HG02571 (cell line): ENCODE results near the gene TDRD9.
"Not testable (repeated sequence)": the region's sequence is repeated elsewhere in the genome, so short reads cannot be mapped to it uniquely, and the experiment has no call there.

Source experiments
- ATAC-seq: cut with Tn5 transposase; IDR thresholded peaks from one replicate; pipeline ENCODE4 v1.9.1; 2021; ENCODE audit warnings: mild to moderate bottlenecking, moderate library complexity; ENCODE audit not compliant: unreplicated experiment

The TDRD9 gene, protein sequence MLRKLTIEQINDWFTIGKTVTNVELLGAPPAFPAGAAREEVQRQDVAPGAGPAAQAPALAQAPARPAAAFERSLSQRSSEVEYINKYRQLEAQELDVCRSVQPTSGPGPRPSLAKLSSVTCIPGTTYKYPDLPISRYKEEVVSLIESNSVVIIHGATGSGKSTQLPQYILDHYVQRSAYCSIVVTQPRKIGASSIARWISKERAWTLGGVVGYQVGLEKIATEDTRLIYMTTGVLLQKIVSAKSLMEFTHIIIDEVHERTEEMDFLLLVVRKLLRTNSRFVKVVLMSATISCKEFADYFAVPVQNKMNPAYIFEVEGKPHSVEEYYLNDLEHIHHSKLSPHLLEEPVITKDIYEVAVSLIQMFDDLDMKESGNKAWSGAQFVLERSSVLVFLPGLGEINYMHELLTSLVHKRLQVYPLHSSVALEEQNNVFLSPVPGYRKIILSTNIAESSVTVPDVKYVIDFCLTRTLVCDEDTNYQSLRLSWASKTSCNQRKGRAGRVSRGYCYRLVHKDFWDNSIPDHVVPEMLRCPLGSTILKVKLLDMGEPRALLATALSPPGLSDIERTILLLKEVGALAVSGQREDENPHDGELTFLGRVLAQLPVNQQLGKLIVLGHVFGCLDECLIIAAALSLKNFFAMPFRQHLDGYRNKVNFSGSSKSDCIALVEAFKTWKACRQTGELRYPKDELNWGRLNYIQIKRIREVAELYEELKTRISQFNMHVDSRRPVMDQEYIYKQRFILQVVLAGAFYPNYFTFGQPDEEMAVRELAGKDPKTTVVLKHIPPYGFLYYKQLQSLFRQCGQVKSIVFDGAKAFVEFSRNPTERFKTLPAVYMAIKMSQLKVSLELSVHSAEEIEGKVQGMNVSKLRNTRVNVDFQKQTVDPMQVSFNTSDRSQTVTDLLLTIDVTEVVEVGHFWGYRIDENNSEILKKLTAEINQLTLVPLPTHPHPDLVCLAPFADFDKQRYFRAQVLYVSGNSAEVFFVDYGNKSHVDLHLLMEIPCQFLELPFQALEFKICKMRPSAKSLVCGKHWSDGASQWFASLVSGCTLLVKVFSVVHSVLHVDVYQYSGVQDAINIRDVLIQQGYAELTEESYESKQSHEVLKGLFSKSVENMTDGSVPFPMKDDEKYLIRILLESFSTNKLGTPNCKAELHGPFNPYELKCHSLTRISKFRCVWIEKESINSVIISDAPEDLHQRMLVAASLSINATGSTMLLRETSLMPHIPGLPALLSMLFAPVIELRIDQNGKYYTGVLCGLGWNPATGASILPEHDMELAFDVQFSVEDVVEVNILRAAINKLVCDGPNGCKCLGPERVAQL (N-terminal part only)

DNA sequence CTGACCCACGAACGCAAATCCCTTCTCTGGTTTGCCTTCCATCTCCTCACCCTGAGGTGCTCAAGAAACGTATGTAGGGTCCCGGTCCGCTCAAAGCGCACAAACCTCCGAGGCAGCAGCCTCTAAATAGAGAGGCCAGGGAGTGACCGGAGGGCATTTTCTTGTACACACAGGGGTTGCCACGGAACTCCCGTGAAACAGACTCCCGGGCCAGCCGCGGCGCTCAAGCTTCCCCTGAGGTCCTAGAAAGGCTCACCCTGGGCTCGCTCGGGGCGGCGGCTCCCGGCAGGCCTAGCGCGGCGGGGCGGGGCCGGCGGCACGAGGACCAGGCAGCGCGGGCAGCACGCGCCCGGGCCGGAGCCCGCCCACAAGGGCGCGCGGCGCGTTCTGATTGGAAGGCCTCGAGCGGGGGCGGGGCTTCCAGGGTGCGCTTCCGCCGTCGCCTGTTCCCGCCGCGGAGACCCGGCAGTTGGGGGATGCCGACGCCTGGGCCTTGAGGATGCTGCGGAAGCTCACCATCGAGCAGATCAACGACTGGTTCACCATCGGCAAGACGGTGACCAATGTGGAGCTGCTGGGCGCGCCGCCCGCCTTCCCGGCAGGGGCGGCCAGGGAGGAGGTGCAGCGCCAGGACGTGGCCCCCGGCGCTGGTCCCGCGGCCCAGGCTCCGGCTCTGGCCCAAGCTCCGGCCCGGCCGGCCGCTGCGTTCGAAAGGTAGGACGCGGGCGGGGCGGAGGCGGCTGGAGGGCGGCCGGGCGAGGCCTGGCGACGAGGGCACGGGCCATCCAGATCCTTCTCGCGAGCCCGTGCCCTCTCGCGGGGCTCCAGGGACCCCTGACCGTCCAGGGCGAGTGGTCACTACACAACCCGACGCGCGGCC lies at the start of gene TDRD9:
TSS of gene TDRD9 (plus strand) at position 446 of the 880 bp plus-strand sequence. CDS start at position 500, 54 bp downstream.
- no peak for ATAC-seq

DNA sequence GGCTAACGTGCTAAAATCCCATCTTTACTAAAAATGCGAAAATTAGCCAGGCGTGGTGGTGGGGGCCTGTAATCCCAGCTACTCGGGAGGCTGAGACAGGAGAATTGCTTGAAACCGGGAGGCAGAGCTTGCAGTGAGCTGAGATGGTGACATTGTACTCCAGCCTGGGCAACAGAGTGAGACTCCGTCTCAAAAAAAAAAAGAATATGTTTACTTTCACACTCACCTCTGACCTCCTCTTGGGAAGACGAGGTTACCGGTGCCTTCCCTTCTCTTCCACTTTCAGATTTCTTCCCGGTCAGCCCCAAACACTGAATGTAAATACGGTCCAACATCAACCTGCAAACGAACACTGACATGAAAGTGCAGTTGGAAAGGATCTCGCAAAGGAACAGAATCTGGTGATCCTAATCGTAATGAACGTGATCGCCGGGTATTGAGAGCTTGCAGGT lies 49.1 kb upstream of the TDRD9 start:
- no peak for ATAC-seq

DNA sequence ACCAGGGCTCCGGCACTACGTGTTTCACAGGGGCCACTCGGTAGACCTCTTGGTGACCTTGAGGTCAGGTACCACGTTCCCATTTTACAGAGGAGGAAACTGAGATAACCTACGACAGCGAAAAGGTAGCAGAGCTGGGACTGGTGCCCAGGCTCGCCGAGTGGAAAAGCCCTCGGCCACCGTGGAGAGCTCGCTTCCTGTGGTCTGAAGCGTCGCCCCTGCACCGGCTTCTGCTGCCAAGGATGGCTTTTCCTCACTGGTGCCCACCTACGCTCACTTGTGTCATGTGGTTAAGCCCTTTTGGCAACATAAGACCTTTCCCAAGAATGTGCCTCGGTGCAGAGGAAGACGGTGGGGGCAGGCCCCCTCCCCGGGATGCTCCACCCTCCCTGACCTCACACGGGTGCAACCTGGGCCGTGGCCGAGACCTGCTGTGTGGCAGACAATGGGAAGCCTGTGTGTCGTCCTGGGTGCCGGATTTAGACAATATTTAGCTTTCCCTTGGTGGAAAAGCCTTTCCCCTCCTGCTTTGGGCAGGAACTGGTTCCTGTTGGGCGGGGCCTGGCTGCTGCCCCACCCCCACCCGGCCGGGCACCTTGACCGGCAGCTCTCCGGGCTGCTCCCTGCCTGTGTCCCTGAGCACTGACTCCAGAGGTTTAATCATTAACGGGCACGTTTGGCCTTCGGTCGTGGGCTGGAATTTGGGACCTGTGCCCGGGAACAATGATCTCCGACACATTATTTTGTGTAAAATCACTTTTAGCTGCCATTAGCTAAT lies 48.5 kb upstream of the TDRD9 start:
- ATAC-seq: no peak

DNA sequence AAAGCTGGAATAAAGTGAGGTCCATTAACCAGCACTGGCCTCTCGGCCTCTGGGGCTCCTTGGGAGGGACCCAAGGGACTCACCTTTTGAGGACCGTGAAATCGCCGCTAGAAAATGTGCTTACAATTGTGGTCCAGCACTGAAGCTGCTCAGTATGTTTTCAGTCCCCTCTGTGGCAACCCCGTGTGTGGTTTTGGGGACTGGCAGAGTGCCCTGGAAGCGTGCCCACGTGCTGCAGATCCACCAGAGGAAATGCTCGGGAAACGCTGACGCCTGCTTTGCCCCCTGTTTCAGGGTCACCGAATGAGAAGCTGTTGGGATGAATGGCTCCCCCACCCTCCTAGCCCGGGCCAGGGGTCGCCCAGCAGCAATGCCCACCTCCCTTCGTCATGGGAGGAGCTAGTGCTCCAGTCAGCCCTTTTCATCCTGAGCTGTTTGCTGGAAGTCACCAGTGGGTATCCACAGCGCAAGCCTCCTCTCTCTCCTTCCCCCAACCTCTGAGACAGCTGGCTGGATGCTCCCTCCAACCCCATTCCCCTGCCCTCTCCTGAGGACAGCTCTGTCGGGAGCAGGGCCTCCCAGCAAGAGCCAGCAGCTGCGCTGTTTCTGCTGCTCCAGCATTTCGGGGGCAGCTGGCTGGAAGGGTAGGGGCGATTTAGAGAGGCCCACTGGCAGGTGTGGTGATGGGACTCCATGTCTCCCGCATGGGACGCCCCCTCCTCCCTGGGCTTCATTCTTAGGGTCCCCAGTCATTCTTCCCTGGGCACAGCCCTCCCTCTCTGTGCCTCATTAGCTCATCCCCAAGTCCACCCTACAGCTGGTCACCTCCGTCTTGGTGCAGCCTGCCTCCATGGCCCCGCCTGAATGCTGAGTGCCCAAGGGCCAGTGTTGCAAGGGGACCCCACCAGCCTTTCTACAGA lies 47.6 kb upstream of the TDRD9 start:
- ATAC-seq: no peak

DNA sequence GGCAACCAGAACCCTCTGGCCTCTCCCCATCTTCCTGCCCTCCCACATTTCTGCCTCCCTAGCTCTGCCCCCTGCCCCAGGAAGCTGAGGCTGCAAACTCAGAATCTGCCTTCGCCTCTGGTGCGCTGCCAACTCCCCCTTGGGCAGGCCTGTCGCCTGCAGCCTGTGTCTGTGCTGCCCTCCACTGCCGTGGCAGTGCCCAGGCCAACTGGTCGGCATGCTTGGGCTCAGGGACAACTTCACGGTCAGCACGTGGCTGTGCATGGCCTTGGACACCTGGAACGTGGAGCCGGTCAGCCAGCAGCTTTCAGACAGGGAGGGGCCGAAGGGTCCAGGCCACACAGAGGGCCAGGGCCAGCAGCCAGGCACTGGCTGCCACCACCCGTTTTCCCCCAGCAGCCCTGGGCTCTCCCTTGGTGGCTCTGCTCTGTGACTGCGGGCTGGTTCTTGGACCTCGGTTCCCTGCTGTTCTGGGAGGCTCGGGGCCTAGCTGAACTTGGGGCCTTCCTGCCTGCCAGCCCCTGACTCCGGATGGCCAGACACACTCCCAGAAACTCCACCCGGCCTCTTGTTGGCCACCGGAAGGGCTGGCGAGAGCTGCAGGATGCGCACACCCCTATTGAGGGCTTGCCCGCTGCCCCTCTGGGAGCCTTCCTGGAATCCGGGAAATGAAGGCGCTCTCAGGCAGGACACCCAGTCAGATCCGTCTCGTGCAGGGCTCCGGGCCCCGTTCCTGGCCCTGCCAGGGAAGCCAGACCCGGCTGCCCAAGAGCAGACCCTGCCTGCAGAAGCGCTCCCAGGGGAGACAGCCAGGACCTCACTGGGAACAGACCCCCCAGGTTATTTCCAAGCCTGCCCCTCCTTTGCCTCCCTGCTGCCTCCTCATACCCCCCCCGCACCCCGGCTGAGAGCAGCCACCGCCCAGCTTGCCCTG lies 46.7 kb upstream of the TDRD9 start:
- no peak for ATAC-seq

DNA sequence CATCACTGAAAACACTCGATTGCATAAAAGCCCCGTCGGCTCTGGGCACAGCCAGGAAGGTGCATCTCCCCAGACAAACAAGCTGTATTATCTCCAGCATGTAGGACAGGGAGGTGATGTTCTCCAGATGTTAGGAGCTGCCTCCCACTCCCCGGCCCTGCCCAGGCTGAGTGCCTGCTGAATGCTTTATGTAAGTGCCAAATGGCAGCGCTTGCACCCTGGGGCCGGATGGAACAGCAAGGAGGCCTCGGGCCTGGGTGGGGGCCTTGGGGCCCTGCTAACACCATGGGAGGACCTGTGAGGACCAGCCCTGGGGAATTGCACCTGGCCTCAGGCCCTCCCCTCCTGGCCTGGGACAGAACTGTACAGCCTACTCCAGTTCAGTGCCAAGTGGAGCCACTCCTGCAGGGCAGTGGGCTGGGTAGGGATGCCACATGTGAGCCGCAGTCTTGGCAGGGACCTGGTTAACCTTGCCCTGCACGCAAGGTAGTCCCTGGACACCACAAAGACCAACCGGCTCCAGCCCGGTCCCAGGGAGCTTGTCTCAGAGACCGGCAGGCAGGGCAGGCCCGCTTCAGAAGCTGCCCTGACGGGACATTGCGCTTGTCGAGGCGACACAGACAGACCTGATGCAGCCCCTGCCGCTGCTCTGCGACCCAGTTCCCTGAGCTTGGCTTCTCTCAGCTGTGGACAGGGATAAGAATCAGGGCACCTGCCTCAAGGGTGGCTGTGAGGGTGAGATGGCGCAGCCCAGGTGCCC lies 45.6 kb upstream of the TDRD9 start:
- no peak for ATAC-seq

DNA sequence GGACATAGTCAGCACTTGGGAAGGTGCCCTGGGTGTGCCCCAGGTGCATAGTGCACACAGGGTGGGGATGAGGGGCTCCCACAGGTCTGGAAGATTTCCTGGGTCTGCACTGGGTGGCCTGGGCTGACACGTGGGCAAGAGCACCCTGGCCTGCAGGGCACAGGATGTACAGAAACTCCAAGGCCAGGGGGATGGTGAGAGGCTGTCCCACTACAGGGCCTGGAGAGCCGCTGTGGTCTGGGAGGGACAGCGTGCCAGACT lies 45.1 kb upstream of the TDRD9 start:
- no peak for ATAC-seq

DNA sequence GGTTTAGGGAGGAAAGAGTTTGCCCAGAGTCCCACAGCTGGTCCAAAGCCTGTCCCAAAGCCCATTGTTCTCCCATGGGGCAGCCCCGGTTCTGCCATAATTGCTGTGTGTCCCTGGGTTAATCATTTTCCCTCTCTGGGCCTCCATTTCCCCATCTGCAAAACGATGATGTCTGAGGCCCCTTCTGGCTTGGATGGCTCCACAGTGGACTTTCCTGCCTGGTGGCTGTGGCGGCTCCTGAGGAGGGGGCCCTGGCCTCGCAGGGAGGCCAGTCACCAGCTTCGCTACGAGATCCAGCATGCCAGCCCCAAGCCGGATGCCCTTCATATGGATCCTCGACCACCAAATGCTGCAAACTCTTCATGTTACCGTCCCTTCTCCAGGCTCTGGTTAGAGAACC lies 43.4 kb upstream of the TDRD9 start:
- ATAC-seq: no peak

DNA sequence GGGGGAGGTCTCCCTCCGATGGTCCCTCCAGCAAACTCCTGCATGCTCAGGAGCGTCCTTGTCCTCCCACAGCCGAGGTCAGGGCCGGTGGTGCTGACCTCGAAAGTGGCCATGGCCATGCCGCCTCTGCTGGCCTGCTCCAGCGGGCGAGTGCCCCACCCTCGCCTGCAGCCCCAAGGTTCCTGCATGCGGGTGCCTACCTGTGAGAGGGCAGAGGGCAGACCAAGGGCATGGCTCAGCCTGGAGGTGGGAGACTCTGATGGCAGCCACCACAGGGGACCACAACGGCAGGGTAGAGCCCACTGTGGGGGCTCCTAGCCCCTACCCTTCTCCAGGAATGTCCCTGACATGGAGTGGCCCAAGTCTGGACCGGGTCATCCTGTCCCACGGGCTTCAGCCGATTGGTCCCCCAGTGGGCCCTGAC lies 42.7 kb upstream of the TDRD9 start:
- no peak for ATAC-seq

DNA sequence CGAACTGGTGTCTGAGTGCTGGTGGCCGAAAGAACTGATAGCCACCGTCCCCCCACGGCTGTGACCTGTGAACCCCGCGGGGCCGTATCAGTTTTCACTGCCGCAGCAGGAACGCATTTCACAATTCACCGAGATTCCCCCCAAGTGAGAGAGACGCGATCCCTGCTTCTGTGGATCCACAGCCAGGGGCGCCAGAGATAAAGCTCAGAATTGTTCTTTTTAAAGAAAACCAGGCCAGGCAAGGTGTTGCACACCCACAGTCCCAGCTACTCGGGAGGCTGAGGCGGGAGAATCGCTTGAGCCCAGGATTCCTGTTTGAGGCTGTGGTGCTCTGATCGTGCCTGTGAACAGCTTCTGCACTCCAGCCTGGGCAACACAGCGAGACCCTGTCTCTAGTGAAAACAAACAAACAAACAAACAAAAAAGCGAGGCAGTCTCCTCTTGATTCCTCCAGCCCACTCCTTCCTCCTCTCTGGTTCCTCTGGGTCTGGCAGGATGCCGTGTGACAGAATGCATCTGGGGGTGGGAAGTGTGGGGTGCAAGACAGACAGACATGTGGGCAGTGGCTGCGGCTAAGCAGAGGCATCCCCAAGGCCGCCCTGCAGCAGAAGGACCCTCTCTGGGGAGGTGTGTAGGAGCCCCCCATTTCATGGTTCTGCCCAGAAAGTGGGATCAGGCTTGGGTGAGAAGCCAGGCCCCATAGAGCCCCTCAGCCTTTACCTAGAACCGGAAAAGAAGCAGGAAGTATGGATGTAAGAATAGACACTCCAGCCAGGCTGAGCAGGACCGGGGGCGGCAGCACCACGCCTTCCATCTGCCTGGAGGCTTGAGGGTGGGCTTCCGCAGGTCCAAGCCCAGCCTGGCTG lies 41.7 kb upstream of the TDRD9 start:
- no peak for ATAC-seq

DNA sequence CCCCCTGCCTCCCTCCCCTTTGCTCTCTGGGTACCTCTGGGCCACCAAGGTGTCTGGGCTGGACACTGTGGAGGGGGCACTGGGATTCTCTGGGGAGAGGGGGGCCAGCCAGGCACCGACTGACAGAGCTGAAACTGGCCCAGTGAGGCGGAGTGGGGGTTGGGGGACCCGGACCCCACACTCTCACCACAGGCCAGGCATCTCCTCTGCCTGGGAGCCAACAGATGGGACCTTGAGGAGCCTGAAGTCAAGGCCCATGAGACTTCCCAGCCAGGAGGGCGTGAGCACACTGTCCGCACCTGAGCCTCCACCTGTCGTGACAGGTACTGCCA lies 41.1 kb upstream of the TDRD9 start:
- ATAC-seq: no peak

DNA sequence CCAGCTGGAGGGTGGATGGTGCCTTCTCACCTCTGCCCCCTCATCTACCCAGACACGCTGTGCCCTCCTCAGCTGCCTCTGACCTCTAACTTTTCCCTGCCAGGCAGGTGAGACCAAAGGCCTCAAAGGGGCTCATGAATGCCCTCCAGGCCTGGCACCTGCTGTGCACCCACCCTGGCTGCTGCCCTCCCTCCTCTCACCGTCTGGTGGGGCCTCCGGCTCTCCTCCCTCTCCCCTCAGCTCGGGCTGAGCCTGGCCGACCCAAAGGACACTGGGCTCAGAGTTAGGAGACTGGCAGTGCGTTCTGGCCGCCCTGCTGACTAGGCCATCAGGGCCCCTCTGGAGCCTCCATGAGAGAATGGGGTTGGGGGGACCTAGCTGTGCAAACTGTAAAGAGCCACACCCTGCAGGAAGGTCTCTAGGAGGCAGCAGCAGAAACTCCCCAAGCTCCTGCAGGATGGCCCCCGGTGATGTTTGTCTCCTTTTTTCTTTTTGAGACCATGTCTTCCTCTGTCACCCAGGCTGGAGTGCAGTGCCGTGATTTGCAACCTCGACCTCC lies 40.6 kb upstream of the TDRD9 start:
- no peak for ATAC-seq

DNA sequence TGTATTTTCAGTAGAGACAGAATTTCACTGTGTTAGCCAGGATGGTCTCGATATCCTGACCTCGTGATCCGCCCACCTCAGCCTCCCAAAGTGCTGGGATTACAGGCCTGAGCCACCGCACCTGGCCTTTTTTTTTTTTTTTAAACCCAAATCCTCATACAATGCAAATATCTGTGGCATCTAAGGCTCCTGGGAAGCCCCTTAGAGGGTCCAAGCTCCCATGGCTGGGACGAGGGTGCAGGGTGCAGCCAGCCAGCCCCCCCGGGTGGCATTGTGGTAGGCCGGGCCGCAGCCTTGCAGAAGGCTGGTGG lies 39.3 kb upstream of the TDRD9 start:
- ATAC-seq: not testable (repeated sequence)

DNA sequence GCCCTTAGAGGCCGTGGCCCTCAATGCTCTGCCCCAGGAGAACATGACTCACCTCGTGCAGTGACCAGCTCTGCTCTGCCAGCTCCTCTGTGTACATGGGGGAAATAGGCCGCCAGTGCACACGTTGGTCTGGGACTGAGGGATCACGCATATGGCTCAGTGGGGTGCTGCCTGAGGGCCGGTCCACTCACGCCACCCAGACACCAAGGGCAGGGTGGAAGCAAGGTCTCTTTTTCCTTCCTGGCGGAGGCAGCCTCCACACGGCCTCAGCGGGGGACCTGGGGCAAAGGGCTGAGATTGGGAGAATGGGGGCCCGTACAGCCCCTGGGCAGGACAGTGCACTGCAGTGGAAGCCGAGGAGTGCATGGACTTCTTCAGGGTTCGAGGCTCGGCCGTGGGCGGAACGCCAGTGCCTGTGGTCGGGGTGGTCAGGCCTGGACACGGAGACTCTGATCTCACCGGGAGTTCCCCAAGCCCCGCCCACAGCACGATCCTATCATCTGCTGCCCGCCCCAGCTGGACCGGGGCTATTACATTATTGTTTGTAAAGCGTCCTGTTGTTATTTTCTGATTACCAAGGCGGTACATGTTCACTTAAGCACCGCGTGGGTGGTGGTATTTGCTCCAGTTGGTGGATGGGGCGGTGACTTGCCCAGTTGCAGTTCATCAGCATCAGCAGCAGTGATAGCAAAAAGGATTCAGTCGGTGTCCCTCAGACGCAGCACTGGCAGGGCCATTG lies 38.8 kb upstream of the TDRD9 start:
- no peak for ATAC-seq

DNA sequence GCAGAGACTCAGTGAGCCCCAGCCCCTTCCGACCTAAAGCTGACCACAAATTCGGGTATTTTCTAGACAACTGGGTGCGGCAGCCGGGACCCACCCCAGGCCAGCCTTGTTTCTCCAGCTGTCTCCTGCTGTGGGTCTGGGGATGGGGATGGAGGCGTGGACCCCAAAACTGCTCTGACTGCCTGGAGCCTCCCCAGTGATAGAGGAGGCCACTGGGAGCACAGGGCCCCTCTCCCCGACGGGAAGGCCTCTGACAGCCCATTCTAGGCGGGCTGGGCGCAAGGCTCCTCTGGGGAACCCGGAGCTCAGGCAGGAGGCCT lies 38.2 kb upstream of the TDRD9 start:
- ATAC-seq: no peak
